Mammary epithelial cell (primary cell): Measurements from ENCODE around the gene RALGAPA2.

Experiments
- EZH2 ChIP-seq: IDR thresholded peaks from 2 replicates; pipeline ENCODE4 v1.6.1; 2012; ENCODE audit warnings: low read length, inconsistent platforms, borderline replicate concordance
- TF ChIP-seq, protein P1 (sequence below), 2 donors: IDR thresholded peaks in 1 of 2; conservative IDR thresholded peaks in 1 of 2; 2 replicates each; pipeline ENCODE4 v1.5.1; 2011 to 2012; ENCODE audit warnings: inconsistent platforms in 2 of 2, low read length in 2 of 2, mild to moderate bottlenecking in 2 of 2, control low read depth in 1 of 2, low read depth in 1 of 2; ENCODE audit not compliant: insufficient read depth in 1 of 2; ENCODE audit errors: extremely low read depth in 1 of 2

DNA sequence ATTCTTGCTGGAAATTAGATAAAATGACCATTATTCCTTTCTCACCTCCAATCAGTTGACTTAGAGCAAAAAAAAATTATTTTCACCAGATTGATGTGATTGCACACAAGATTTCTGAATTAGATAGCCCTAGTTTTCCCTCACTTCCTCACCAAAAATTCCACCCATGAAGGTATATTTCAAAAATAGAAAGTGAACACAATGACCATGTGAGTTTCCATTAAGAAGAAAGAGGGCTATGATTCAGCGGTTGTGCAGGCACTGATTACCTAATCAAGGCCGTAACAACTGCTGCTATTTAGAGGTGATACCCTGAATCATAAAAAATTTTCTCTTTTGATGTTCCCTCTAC is 19.5 kb upstream of the RALGAPA2 start:
- TF ChIP-seq, protein P1, sequence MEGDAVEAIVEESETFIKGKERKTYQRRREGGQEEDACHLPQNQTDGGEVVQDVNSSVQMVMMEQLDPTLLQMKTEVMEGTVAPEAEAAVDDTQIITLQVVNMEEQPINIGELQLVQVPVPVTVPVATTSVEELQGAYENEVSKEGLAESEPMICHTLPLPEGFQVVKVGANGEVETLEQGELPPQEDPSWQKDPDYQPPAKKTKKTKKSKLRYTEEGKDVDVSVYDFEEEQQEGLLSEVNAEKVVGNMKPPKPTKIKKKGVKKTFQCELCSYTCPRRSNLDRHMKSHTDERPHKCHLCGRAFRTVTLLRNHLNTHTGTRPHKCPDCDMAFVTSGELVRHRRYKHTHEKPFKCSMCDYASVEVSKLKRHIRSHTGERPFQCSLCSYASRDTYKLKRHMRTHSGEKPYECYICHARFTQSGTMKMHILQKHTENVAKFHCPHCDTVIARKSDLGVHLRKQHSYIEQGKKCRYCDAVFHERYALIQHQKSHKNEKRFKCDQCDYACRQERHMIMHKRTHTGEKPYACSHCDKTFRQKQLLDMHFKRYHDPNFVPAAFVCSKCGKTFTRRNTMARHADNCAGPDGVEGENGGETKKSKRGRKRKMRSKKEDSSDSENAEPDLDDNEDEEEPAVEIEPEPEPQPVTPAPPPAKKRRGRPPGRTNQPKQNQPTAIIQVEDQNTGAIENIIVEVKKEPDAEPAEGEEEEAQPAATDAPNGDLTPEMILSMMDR (conservative IDR thresholded peaks at IDR 0.05 in 1 of 2, IDR thresholded peaks at IDR 0.05 in 1 of 2; ENCODE audit: extremely low read depth in 1 of 2, insufficient read depth in 1 of 2, low read depth in 1 of 2, low read length in 2 of 2) = no peak
- TF ChIP-seq EZH2 = no peak
